ENCODE data around the gene ERGIC1. TPM values are rescaled to one million over a fixed set of nuclear protein-coding genes. Genes with fewer than 3 reads are reported as not detected.

ERGIC1 gene
- total RNA-seq, 1 experiment from 2014 or later = 89.8 TPM

DNA sequence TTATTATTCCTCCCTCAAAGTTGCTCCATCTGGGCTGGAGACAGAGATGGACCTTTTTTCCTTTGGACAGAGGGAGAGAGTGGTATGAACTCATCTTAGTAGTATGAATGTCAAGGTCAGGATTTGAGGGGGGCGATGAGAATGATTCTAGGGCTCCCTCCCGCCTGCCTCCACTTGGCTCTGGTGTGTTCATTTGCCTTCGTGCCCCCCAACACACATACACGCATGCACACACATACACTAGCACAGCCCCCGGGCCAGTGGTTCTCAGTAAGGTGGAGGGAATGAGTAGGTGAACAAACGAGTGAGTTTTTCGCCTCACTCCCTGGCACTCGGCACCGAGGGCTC is 44.5 kb downstream of the ERGIC1 start (continued):
- TF ChIP-seq MXD4 (CRISPR knock-in tag; IDR thresholded peaks at IDR 0.05; ENCODE audit: borderline replicate concordance) = no peak

DNA sequence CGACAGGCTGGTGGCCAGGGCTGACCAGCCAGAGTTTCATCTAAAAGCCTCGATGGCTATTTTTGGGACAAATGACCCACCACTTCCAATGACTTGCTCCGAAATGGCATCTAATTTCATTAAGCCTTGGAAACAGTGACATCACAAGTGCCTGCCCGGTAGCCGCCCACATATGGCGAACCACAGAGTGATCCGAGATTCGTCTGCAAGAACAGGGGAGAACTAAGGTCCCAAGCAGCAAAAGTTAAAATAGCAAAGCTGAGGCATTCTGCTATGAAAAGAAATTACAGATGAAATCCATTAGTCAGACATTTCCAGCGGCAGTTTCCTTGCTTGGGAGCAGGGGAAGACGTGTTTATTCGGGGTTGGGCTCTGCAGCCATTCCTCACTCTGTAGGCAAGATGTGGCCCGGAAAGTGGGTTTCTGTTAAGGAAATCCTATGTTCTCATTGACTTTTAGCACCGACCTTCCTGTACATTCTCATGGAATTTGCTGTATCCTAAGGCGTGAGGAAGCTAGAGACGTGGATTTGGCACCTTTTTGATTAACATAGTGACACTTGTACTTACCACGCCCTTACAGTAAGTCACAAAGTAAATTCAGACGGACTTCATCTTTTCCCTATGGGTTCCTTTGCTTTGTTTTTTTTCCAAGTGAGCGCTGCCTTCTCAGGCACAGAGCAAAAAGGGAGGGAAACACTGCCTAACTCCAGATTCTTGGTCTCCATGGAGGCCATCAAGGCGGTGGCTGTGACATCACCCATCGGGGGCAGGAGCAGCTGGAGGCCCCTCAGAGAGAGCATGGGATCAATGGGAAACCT is 45.1 kb downstream of the ERGIC1 start:
- H3K27me3 Mint-ChIP-seq (ENCODE audit: low read depth) = no peaks in the 10 kb centered on the region
- no peak overlapping the region for H3K27ac Mint-ChIP-seq
- ATAC-seq (no peak), DNase-seq (ENCODE audit: low spot score) (no peak)
- peaks cover 10% of the 10 kb centered on the region for H3K9me3 Mint-ChIP-seq
- peaks cover 21% of the 10 kb centered on the region for H3K36me3 Mint-ChIP-seq
- no peak for TF ChIP-seq ZNF416 (CRISPR knock-in tag; IDR thresholded peaks at IDR 0.05)
- TF ChIP-seq, protein P1, sequence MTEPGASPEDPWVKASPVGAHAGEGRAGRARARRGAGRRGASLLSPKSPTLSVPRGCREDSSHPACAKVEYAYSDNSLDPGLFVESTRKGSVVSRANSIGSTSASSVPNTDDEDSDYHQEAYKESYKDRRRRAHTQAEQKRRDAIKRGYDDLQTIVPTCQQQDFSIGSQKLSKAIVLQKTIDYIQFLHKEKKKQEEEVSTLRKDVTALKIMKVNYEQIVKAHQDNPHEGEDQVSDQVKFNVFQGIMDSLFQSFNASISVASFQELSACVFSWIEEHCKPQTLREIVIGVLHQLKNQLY (CRISPR knock-in tag; IDR thresholded peaks at IDR 0.05) = no peak
- TF ChIP-seq NR3C1 (CRISPR knock-in tag; conservative IDR thresholded peaks at IDR 0.05; ENCODE audit: low read depth) = no peak
- TF ChIP-seq, protein P2, sequence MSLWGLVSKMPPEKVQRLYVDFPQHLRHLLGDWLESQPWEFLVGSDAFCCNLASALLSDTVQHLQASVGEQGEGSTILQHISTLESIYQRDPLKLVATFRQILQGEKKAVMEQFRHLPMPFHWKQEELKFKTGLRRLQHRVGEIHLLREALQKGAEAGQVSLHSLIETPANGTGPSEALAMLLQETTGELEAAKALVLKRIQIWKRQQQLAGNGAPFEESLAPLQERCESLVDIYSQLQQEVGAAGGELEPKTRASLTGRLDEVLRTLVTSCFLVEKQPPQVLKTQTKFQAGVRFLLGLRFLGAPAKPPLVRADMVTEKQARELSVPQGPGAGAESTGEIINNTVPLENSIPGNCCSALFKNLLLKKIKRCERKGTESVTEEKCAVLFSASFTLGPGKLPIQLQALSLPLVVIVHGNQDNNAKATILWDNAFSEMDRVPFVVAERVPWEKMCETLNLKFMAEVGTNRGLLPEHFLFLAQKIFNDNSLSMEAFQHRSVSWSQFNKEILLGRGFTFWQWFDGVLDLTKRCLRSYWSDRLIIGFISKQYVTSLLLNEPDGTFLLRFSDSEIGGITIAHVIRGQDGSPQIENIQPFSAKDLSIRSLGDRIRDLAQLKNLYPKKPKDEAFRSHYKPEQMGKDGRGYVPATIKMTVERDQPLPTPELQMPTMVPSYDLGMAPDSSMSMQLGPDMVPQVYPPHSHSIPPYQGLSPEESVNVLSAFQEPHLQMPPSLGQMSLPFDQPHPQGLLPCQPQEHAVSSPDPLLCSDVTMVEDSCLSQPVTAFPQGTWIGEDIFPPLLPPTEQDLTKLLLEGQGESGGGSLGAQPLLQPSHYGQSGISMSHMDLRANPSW (CRISPR knock-in tag; conservative IDR thresholded peaks at IDR 0.05; ENCODE audit: low read depth) = no peak
- no peak for TF ChIP-seq RORB (CRISPR knock-in tag; IDR thresholded peaks at IDR 0.05)
- TF ChIP-seq ZNF138 (CRISPR knock-in tag; conservative IDR thresholded peaks at IDR 0.05) = no peak
- TF ChIP-seq, protein P3, sequence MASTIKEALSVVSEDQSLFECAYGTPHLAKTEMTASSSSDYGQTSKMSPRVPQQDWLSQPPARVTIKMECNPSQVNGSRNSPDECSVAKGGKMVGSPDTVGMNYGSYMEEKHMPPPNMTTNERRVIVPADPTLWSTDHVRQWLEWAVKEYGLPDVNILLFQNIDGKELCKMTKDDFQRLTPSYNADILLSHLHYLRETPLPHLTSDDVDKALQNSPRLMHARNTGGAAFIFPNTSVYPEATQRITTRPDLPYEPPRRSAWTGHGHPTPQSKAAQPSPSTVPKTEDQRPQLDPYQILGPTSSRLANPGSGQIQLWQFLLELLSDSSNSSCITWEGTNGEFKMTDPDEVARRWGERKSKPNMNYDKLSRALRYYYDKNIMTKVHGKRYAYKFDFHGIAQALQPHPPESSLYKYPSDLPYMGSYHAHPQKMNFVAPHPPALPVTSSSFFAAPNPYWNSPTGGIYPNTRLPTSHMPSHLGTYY (CRISPR knock-in tag; IDR thresholded peaks at IDR 0.05) = no peak
- TF ChIP-seq, protein P4, sequence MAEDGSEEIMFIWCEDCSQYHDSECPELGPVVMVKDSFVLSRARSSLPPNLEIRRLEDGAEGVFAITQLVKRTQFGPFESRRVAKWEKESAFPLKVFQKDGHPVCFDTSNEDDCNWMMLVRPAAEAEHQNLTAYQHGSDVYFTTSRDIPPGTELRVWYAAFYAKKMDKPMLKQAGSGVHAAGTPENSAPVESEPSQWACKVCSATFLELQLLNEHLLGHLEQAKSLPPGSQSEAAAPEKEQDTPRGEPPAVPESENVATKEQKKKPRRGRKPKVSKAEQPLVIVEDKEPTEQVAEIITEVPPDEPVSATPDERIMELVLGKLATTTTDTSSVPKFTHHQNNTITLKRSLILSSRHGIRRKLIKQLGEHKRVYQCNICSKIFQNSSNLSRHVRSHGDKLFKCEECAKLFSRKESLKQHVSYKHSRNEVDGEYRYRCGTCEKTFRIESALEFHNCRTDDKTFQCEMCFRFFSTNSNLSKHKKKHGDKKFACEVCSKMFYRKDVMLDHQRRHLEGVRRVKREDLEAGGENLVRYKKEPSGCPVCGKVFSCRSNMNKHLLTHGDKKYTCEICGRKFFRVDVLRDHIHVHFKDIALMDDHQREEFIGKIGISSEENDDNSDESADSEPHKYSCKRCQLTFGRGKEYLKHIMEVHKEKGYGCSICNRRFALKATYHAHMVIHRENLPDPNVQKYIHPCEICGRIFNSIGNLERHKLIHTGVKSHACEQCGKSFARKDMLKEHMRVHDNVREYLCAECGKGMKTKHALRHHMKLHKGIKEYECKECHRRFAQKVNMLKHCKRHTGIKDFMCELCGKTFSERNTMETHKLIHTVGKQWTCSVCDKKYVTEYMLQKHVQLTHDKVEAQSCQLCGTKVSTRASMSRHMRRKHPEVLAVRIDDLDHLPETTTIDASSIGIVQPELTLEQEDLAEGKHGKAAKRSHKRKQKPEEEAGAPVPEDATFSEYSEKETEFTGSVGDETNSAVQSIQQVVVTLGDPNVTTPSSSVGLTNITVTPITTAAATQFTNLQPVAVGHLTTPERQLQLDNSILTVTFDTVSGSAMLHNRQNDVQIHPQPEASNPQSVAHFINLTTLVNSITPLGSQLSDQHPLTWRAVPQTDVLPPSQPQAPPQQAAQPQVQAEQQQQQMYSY (CRISPR knock-in tag; IDR thresholded peaks at IDR 0.05) = no peak
- no peak for TF ChIP-seq SOX15 (CRISPR knock-in tag; IDR thresholded peaks at IDR 0.05)
- TF ChIP-seq OVOL2 (CRISPR knock-in tag; IDR thresholded peaks at IDR 0.05; ENCODE audit: borderline replicate concordance) = no peak
- no peak for TF ChIP-seq SMAD3 (CRISPR knock-in tag; IDR thresholded peaks at IDR 0.05; ENCODE audit: borderline replicate concordance)
- TF ChIP-seq RELA (CRISPR knock-in tag; IDR thresholded peaks at IDR 0.05; ENCODE audit: borderline replicate concordance) = no peak
- TF ChIP-seq JAZF1 (CRISPR knock-in tag; IDR thresholded peaks at IDR 0.05) = no peak
- TF ChIP-seq PRRX2 (CRISPR knock-in tag; IDR thresholded peaks at IDR 0.05) = no peak
- no peak for TF ChIP-seq ATF1 (CRISPR knock-in tag; IDR thresholded peaks at IDR 0.05)
- no peaks in the 10 kb centered on the region for H3K4me1 Mint-ChIP-seq
- ChIA-PET CTCF (no interaction called here), POLR2A (no interaction called here)
- H3K4me3 Mint-ChIP-seq = no peak overlapping the region
